ENCODE data around the gene APMAP. TPM values are rescaled to one million over a fixed set of nuclear protein-coding genes. Genes with fewer than 3 reads are reported as not detected.

Gene APMAP
- total RNA-seq, 1 experiment from 2014 or later: 67.8 TPM

DNA sequence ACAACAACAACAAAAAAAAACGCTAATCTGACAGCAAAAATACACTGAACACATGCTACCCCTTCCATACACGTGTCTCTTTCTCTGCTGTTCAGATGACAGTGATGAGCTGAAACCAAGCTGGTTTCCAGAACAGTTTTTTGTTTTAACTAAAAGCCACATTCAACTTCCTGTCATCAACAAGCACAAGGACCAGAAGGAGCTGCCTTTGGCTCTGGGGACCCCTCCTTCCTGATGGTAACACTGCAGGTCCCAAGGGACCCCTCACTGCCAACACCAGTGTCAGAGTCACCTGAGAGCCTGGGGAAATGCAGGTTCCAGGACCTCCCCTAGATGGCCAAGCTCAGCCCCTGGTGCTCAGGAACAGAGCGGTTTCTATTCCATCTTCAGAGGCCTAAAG, 37.5 kb downstream of the APMAP start:
- Histone ChIP-seq H4K20me1 (ENCODE audit: control insufficient read depth, insufficient read depth, insufficient read length) (no peaks in the 10 kb centered on the region), H3K56ac (ENCODE audit: insufficient read length, low read depth, low read length) (no peak overlapping the region), H2AK5ac (ENCODE audit: insufficient read length, low read length) (no peak overlapping the region), H2BK5ac (ENCODE audit: insufficient read length, low read length) (no peak overlapping the region), H2AFZ (ENCODE audit: low read length) (no peak overlapping the region), H3K27me3 (ENCODE audit: insufficient read depth, low read length) (no peaks in the 10 kb centered on the region), H3K9me3 (ENCODE audit: control insufficient read depth, low read depth, low read length) (no peaks in the 10 kb centered on the region), H3K79me1 (ENCODE audit: insufficient read depth, low read depth, low read length, poor library complexity, severe bottlenecking) (no peaks in the 10 kb centered on the region), H3K23me2 (ENCODE audit: insufficient read length, low read depth, low read length, poor library complexity, severe bottlenecking) (no peaks in the 10 kb centered on the region), H2BK15ac (ENCODE audit: low read depth, low read length) (no peak overlapping the region), H3K4ac (ENCODE audit: low read depth, low read length) (no peak overlapping the region), H2BK20ac (ENCODE audit: low read depth, low read length, poor library complexity, severe bottlenecking) (no peak overlapping the region), H4K8ac (replicated peaks; ENCODE audit: insufficient read length, low read depth, low read length) (no peak overlapping the region), H4K5ac (ENCODE audit: insufficient read length, low read depth, low read length) (no peak overlapping the region), H3K4me2 (ENCODE audit: insufficient read depth, insufficient read length, low read length) (no peak overlapping the region), H2BK120ac (ENCODE audit: low read depth, low read length, poor library complexity, severe bottlenecking) (no peak overlapping the region), H3T11ph (ENCODE audit: low read length) (no peak overlapping the region), H2BK12ac (ENCODE audit: insufficient read length, low read depth, low read length) (no peak overlapping the region), H3K79me2 (ENCODE audit: insufficient read depth, low read length) (no peaks in the 10 kb centered on the region), H3K4me1 (ENCODE audit: insufficient read depth, low read length) (no peaks in the 10 kb centered on the region), H3K14ac (ENCODE audit: insufficient read depth, low read length) (no peak overlapping the region), H3K27ac (ENCODE audit: insufficient read length, low read depth, low read length) (no peak overlapping the region), H3K18ac (ENCODE audit: insufficient read length, low read depth, low read length) (no peak overlapping the region), H3K9ac (ENCODE audit: extremely low read depth, insufficient read length, low read length) (no peak overlapping the region), H3K23ac (ENCODE audit: insufficient read length, low read depth, low read length) (no peak overlapping the region), H4K91ac (ENCODE audit: insufficient read length, low read depth, low read length) (no peak overlapping the region)
- Mint-ChIP-seq H3K4me3 (no peak overlapping the region), H3K27me3 (ENCODE audit: low read depth) (no peaks in the 10 kb centered on the region; the same call in 1 of the 2 replicates), H3K36me3 (ENCODE audit: insufficient read depth in 1 of 3, low read depth in 3 of 3) (peaks cover 0 to 4% (median 3%) of the 10 kb centered on the region in 3 experiments; a peak in 3 of 7 replicates), H3K27ac (no peak overlapping the region), H3K9me3 (no peaks in the 10 kb centered on the region; a peak in 1 of 5 replicates), H3K4me1 (peaks cover 6 to 15% of the 10 kb centered on the region in 2 experiments)
- peak; percentile 22 for DNase-seq
- no CpG with 5 or more reads among the region's 3 CpGs for WGBS (ENCODE audit: extremely low coverage, insufficient read length, low lambda C conversion rate)
- no peak for TF ChIP-seq CTCF (conservative IDR thresholded peaks at IDR 0.05)
